Suppressor macrophage treated with lipopolysaccharide for 4 hours (primary cell): Measurements from ENCODE around the gene PLCXD3.
"Not testable (repeated sequence)": the region's sequence is repeated elsewhere in the genome, so short reads cannot be mapped to it uniquely, and the experiment has no call there.

Source experiments
- DNase-seq: peaks from one replicate; pipeline ENCODE4 v3.0.0-alpha.2; 2020

PLCXD3 gene

DNA sequence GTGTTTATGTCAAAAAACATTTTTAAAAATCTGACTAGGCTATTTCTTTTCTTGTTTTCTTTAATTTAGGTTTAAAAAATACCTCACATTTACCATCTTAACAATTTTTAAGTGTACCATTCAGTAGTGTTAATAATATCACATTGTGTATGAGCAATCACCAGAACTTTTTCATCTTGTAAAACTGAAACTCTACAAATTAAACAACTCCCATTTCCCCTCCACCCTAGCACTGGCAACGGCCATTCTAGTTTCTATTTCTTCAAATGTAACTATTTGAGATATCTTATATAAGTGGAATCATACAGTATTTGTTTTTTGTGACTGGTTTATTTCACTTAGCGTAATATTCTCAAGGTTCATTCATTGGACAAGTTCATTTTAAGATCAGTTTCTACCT lies 27.7 kb downstream of the PLCXD3 start:
- DNase-seq, result no peak

DNA sequence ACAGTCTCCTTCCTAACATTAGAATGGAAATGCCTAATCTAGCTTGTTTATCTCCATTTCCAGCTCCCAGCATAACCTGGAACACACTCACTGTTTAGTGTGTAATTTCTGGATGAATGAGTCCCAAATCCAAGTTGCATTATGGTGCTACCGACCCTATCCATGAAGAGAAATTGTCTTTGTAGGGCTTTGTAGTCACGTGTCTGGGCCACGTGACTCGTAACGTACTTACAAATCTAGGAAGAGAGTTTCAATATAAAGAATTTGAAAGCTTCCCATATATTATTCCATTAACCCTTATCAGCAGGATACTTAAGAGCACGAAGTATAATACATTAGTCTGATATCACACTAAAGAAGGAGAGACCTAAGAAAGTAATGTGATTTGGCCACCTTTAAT lies 28.2 kb downstream of the PLCXD3 start:
- DNase-seq, result no peak

DNA sequence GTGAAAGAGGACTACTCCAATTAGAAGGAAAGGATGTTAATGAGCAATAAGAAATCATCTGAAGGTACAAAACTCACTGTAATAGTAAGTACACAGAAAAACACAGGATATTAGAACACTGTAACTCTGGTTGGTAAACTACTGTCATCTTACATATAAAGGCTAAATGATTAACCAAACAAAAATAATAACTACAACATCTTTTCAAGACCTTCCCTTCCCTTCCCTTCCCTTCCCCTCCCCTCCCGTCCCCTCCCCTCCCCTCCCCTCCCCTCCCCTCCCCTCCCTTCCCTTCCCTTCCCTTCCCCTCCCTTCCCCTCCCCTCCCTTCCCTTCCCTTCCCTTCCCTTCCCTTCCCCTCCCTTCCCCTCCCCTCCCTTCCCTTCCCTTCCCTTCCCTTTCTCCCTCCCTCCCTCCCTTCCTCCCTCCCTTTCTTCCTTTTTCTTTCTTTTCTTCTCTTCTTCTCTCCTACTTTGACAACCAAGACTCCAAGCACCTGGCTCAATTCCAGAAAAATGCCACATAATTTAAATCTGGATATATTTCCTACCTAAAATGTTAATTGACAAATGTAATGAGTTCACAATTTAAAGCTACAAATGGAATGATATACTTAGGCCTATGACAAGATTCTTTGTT lies 38.7 kb downstream of the PLCXD3 start:
- not testable (repeated sequence) for DNase-seq

DNA sequence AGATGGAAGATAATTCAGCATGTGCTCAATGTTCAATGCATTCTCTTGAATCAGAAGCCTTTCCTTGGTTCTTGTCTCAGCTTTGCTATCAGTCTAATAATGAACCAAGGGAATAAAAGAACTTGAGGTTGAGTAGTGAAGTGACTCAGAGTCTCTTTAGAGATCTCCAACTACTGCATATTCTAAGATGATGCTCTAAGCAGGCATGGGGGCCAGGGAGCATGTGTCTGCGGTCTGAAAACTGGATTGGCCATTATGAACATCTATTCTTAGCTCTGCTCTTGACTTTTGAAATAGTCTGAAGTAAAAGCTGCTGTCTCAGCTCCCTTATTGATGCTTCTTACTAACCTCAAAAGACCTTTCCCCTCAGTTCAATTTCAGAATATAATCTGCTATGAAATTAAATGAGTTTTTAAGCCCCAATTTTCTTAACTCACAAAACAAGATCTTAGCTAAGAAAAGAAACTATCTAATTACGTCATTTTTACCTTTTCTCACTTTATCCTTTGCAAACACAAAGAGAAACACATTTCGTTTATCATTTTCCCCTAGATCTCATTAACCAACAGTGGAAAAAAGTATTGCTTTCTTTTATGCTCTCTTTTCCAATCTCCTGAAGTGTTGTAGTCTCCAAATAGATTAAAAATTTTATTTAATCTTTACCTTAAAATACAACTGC lies 44.8 kb downstream of the PLCXD3 start:
- DNase-seq, result no peak

DNA sequence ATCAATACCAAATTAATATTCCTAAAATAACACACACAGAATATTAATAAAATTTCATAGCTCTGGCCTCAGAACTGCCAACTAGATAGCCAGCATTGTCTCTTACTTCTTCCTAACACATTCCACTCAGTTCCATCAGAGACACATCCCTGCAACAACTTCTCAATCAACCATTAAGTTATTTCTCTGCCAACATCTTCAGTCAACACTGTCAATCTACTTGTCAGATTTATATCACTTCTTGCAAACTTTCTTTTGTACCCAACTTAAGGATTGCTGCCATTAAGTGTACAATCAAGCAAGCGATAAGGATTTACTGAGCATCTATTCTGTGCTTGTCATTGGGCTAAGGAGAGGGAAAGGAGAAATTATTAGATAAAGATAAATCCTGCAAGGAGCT lies 50.8 kb downstream of the PLCXD3 start:
- DNase-seq, result no peak

DNA sequence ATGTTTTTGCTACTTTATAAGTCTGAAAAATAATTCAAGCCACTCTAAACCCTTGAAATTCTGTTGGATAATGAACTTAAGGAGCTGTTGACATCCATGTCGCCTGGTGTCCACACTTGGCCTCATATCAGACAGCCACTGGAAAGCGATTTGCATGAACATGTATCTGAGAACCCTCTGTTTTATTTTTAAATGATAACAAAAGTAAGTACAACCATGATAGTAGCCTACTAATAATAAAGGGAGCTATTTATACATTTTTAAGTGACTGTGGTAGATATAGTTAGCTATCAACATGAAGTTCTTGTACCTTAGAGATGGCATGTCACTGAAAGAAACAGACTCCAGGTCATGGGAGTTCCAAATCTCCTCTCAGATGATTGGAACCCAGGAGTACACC lies 53.3 kb downstream of the PLCXD3 start:
- no peak for DNase-seq

DNA sequence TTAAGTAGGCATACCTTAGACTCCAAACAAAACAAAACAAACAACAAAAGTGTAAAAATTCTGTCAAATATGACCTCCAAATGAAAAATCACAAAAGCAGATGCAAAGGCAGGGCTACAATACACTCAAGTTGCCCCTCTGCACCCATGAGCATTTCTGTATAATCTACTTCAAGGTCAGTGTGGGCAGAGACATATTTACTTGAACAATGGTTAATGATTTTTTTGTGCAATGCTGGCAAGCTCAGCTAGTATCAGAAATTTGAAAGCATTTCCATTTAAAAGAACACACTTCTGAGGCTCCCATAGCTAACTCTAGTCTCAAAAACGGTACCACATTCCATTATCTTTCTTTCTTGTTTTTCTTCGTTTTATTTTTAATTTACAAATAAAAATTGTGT lies 57.9 kb downstream of the PLCXD3 start:
- no peak for DNase-seq

DNA sequence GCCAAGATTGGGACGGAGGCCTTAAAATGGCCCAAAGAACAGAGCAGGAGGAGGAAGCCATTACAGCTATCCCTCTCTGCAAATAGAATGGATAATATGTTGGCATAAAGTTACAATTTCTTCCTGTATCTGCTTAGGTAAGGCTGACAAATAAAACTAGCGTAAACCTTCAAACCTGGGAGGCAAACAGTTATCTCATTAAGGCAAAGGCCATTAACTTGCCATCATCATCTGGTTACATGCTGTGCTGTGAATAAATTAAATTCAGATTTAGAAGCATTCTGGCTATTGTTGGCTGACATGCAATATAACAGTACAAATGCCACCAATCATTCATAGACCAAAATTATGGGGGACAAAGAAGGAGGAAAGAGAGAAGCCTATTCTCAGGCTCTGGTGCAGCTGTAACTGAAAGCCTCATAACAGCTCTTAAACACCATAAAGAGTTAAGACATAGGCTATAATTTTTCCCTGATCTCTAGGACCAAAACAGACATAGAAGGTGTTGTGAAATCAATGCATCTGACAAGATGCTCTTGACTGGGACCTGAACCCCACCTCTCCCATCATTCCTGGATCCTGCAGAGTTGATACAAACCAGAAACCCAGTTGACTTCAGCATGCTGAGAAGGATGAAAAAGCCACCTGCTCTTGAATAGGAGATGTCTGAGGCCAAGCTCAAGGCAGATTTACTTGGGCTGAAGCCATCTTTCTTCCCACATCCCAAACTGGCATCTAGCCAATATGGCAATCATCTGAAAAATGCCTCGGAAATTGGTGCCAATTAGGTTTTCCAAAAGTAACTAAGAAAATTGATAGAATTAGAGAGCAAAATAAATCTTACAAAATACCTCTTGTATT lies 62.5 kb downstream of the PLCXD3 start:
- DNase-seq, result no peak

DNA sequence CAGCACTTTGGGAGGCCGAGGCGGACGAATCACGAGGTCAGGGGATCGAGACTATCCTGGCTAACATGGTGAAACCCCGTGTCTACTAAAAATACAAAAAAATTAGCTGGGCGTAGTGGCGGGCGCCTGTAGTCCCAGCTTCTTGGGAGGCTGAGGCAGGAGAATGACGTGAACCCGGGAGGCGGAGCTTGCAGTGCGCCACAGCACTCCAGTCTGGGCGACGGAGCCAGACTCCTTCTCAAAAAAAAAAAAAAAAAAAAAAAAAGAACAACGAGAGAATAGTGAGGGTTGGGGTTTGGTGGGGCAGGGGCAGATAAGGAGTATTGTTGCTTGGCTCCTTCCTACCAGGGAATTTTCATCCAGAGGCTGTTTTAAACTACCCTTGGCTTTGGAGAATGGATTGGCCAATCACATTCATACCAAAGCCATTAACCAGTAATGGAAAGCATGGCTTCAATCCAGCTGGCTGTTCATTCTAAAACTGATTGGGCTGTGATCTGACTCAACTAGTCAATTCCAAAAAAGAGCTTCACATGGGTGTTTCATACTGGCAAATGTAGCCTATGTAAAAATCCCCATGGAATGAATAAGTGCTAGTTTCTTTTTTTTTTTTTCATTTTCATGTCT lies 64.4 kb downstream of the PLCXD3 start:
- no peak for DNase-seq

DNA sequence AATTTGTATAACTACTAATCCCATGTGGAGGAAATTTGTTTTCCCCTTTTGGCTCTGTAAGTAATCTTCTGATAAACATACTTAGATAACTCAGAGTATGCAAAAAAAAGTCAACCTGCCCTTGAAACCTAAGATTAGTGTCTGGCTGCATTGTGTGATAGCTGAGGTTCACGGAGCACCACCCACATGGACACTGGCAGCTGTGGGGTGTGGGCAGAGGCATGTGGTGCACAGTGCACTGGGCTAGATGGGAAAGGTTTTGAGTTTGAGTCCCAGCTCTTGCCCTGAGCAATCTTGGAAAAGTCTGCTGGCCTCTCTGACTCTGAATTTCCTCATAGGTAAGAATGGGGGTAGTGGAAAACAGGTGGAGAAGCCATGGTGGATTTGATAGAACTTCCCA lies 75.1 kb downstream of the PLCXD3 start:
- no peak for DNase-seq

DNA sequence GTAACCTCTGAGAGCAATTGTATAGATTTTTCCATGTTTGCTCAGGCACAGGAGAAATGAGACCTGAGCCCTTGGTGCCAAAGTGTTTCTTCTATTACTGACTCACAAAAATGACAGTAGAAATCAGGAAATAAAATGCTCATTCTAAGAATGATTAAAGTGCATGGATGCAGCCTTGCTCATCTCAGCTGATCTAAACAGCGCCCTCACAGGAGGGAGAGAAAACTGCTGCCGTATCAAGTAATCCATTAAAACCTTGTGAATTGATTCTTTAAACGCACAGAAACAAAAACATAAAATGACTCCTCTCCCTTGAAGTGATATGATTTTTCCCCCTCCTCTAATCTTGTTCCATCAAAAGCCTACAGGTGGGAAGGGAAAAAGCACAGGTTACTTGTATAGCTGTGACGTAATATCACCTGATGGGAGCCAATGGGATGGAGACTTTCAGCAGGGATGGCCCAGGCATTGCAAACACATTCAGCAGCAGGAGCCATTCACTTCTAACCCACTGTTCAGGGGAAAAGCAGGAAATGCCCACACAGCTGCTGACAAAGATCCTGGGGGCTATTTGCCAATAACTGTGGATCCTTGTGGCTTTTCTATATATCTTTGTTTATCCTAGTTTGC lies 76.7 kb downstream of the PLCXD3 start:
- DNase-seq, result no peak

DNA sequence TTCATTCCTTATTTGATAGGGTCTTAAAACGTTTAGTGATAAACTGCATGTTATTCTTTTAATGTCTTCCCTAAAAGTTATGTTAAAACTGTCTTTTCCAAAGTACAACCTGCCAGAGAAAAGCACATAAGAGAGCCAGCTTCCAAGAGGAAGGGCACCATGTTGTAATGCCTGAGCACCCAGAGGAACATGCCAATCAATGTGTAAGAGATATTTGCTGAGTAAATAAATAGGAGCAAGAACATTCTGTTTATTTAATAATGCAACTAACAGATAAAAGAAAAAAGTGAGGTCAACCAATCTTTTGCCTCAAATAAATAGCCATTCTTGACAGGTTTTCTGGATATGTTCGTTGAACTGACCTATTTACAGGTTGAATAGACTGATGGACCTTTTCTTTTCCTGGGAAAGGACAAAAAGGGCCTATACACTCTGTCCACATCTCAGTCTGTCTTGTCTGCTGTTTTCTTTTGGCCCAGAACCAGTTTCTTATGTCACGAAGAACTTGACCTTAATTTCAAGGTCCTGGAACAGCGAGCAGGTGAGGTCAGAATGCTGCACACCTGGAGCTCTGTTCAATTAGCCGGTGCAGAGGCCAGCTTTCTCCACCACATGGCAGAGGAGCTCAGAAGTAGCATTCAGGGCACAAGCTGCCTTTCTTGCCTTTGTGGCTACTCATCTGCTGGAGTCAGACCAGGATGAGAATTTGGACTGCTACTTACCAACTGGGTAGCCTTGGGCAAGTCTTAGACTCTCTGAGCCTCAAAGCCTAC lies 77.7 kb downstream of the PLCXD3 start:
- no peak for DNase-seq

DNA sequence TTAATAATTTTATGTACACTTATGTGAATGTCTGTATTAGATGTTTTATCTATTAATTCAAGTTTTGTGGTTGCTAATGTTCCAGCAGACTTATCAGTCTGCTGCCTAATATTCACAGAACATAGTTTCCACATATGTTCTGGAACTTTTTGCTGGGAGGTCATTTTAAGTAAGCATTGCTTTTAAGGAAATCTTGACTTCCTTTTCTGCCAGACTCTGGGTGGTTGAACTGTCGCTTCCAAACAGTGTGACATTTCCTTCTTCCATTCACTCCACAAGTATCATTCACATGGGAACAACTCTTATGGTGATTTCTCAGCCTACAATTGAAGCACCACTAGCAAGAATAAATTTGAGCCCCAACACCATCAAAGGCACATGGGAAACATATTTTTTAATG lies 82.9 kb downstream of the PLCXD3 start:
- DNase-seq, result no peak

DNA sequence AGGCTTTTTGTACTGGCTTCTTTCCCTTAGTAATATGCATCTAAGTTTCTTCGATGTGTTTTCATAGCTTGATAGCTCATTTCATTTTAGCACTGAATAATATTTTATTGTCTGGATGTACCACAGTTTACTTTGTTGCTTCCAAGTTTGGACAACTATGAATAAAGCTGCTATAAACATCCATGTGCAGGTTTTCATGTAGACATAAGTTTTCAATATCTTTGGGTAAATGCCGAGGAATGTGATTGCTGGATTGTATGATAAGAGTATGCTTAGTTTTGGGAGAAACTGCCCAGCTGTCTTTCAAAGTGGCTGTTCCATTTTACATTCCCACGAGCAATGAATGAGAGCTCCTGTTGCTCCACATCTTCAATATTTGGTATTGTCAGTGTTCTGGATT lies 84.7 kb downstream of the PLCXD3 start:
- DNase-seq, result no peak

DNA sequence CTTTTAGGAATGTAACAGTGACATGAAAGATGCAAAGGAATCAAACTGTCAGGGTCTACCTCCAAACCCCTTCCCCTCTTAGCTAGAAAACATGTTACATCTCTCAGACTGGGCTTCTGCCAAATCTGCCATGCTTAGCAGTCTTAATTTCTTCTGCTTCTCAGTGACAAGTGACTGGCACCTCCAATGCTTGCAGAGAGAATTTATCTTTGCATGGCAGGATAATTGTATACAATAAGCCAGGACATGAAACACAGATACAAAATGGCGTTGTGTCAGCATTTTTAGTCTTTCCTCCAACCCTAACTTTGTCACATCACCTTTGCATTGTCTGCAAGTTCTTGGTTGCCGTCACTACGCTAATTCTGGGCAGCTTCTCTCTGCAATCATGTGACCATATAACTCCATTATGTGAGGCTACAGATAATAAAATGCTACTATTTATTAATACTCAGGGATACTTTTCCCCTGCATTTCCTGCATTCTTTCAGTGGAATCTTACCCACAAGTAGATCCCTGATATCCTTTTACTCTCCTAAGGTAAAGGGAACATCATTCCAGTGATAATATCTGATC lies 89.8 kb downstream of the PLCXD3 start:
- DNase-seq, result no peak

DNA sequence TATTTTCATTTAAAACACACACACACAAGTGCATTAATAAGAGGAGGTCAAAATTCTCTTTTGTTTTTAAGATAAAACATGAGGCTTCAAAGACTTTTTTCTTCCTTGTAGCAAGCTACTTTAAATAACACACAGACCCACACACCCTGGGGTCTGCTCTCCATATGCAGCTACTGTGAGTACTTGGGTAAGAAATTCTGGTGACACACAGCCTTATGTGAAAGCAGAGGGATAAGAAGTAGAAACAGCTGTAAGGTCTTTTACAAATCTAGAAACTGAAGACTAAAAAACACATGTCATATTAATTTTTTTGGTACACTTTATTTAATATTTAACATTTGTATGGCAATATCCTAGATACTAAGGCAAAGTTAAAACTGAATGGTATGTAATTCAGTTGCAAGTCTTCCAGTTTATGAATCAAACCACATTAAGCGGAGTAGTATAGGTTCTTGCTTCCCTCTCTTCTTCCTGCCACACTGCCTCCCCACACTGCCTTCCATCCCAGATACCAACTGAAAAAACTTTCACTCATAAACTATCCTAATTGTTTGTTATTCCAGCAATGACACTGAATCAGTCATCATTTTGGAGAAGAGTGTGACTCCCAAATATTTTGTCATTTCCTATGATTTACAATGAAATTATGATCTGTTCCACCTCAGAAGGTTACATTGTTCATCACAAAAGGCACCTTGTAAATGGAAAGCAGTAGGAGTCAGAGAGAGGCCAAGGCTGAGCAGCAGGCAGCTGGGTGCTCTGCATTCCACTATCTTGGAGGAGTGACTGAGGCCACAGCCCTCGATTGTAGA lies 92.0 kb downstream of the PLCXD3 start:
- no peak for DNase-seq

DNA sequence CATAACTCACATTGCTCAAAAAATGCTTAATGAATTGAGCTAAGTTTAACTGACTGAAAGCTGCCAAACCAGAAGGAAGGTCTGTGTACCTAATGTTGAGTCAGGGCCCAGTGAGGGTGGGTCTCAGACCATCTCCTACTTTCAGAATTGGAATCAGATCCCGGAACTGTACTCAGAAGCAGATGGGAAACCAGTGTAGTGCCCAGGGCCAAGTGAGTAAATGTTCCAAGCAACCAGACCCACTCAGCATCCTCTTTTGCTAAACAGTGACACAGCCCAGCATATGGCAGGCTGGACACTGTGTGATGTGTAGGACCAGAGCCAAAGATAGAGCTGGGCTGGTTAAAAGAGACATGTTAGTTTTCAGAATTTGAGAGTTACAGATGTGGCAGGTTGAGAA lies 94.1 kb downstream of the PLCXD3 start:
- no peak for DNase-seq

DNA sequence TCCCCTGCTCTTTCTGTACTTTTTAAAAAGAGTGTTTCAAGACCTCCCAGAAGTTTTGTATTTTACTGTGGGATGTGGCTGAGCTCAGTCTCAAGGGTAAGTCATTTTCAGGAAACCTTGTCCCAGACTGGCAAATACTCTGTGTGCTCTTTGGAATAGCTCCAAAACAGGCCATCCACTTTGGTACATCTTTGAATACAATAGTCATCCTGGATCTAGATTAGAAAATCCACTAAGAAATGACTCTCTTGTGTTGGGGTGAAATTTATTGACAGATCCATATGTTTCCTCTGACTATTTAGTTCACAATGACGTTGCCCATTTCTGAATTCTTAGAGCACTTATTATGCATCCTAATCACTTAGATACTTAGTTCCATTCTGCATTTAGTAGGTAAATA lies 95.2 kb downstream of the PLCXD3 start:
- no peak for DNase-seq

DNA sequence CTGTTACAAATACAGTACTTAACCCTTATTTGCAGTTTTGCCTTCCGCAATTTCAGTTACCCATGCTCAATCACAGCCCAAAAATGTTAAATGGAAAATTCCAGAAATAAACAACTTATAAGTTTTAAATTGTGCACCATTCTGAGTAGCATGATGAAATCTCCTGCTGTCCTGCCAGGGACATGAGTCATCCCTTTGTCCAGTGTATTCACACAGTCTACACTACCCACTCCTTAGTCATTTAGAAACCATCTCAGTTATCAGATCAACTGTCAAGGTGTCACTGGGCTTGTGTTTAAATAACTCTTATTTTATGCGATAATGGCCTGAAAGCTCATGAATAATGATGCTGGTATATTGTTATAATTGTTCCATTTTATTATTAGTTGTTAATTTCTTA lies 95.8 kb downstream of the PLCXD3 start:
- DNase-seq, result no peak

DNA sequence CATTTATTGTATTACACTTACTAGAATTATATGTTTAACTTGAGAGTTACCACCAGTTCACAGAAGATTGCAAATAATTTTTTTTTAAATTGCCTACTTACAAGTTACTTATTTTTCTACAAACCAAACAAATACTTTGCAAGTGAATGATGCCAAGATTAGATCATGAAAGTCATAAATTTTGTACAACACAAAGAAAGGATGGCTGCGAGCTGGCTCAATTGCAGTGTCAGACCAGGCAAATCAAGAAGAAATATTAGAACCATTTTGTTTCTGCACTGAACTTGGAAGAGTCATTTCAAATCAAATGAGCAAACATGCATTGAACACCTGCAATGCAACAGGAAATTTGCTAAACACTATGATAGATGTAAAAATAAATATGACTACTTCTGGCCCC lies 97.3 kb downstream of the PLCXD3 start:
- DNase-seq, result no peak

DNA sequence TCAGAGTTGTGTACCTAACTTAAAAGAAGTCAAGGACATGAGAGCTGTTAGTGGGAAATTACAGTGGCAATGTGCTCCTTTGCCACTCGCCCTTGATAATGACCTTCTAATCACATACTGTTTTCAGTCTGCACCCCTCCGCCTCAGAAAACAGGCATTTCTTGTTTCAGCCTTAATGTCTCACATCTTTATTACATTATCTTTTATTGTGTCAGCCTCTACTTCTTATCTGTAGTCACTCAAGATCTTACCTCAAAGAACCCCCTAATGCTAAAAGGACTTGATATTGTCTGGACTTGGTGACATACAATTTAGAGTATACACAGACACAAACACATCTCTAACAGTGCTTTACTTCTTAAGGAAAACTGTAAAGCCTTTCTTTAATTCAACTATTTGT lies 97.9 kb downstream of the PLCXD3 start:
- DNase-seq, result no peak
